HepG2 (cell line): ENCODE data around the gene CFAP221. TPM values are rescaled to one million over a fixed set of nuclear protein-coding genes. Genes with fewer than 3 reads are reported as not detected.

ENCODE experiments used
- ATF1 ChIP-seq: IDR thresholded peaks from 2 replicates; pipeline ENCODE4 v1.6.1; 2016; ENCODE audit warnings: mild to moderate bottlenecking, control low read depth
- BRF2 ChIP-seq: sonication (generic); formaldehyde crosslinking; IDR thresholded peaks from 2 replicates; pipeline ENCODE4 v1.8.1; 2022; ENCODE audit warnings: mild to moderate bottlenecking, missing genetic modification reagents
- CBX2 ChIP-seq, 2 experiments: fragments of 200-600 bp in 1 of 2; sonication (generic); formaldehyde crosslinking in 1 of 2; IDR thresholded peaks; 2 replicates each; pipeline versions ENCODE4 v1.7.0 to v1.8.1; 2018 to 2022; ENCODE audit warnings: low read depth in 2 of 2, low read length in 1 of 2, mild to moderate bottlenecking in 1 of 2, missing genetic modification reagents in 1 of 2
- FOSL1 ChIP-seq: sonication (generic); formaldehyde crosslinking; IDR thresholded peaks from 2 replicates; pipeline ENCODE4 v1.9.0; 2021; ENCODE audit warnings: missing genetic modification reagents, borderline replicate concordance
- GABPB1 ChIP-seq: IDR thresholded peaks from 2 replicates; pipeline ENCODE4 v1.6.1; 2016; ENCODE audit warnings: mild to moderate bottlenecking, missing genetic modification reagents, moderate library complexity, missing compliant biosample characterization
- GTF3A ChIP-seq: sonication (generic); formaldehyde crosslinking; conservative IDR thresholded peaks from 2 replicates; pipeline ENCODE4 v1.4.0; 2020; ENCODE audit warnings: mild to moderate bottlenecking, missing genetic modification reagents
- GZF1 ChIP-seq: sonication (generic); formaldehyde crosslinking; IDR thresholded peaks from 2 replicates; pipeline ENCODE4 v1.5.1; 2020; ENCODE audit warnings: mild to moderate bottlenecking, missing genetic modification reagents
- HCFC1 ChIP-seq: fragments of 150-350 bp; IDR thresholded peaks from 2 replicates; pipeline ENCODE4 v1.6.1; 2014; ENCODE audit warnings: low read depth, low read length
- KAT7 ChIP-seq: IDR thresholded peaks from 2 replicates; pipeline ENCODE4 v1.6.1; 2018; ENCODE audit warnings: borderline replicate concordance, missing compliant biosample characterization
- KLF16 ChIP-seq, 2 experiments: sonication (generic) in 1 of 2; formaldehyde crosslinking in 1 of 2; IDR thresholded peaks; 2 replicates each; pipeline versions ENCODE4 v1.6.1 to v1.8.0; 2016 to 2023; ENCODE audit warnings: missing genetic modification reagents in 2 of 2, missing compliant biosample characterization in 1 of 2
- MAFF ChIP-seq: IDR thresholded peaks from 2 replicates; pipeline ENCODE4 v1.6.1; 2011; ENCODE audit warnings: low read depth, low read length, improper control_type of control experiment
- PREB ChIP-seq: sonication (generic); formaldehyde crosslinking; IDR thresholded peaks from 2 replicates; pipeline ENCODE4 v1.4.0; 2020; ENCODE audit warnings: missing genetic modification reagents
- RELA ChIP-seq: sonication (generic); formaldehyde crosslinking; IDR thresholded peaks from 2 replicates; pipeline ENCODE4 v1.4.0; 2020; ENCODE audit warnings: missing genetic modification reagents
- RFX5 ChIP-seq: IDR thresholded peaks from 2 replicates; pipeline ENCODE4 v1.6.1; 2011; ENCODE audit warnings: low read depth, low read length, improper control_type of control experiment
- SRSF1 ChIP-seq: fragments of 200-400 bp; formaldehyde crosslinking; optimal IDR thresholded peaks from 2 replicates; pipeline ENCODE3; 2017; ENCODE audit warnings: mild to moderate bottlenecking, low read depth, low read length, moderate library complexity
- SYNCRIP ChIP-seq: fragments of 200-400 bp; formaldehyde crosslinking; IDR thresholded peaks from 2 replicates; pipeline ENCODE4 v1.6.1; 2018; ENCODE audit warnings: mild to moderate bottlenecking, low read depth, low read length; ENCODE audit not compliant: insufficient read depth
- ZBTB44 ChIP-seq: sonication (generic); formaldehyde crosslinking; IDR thresholded peaks from 2 replicates; pipeline ENCODE4 v1.4.0; 2020; ENCODE audit warnings: missing genetic modification reagents
- ZNF224 ChIP-seq: sonication (generic); formaldehyde crosslinking; IDR thresholded peaks from 2 replicates; pipeline ENCODE4 v1.5.0; 2020; ENCODE audit warnings: mild to moderate bottlenecking, missing genetic modification reagents
- ZNF225 ChIP-seq: sonication (generic); formaldehyde crosslinking; IDR thresholded peaks from 2 replicates; pipeline ENCODE4 v1.4.0; 2020; ENCODE audit warnings: mild to moderate bottlenecking, missing genetic modification reagents
- ZNF326 ChIP-seq: sonication (generic); formaldehyde crosslinking; IDR thresholded peaks from 2 replicates; pipeline ENCODE4 v1.4.0; 2020; ENCODE audit warnings: missing genetic modification reagents, borderline replicate concordance
- ZNF710 ChIP-seq: sonication (generic); formaldehyde crosslinking; IDR thresholded peaks from 2 replicates; pipeline ENCODE4 v1.5.0; 2020; ENCODE audit warnings: mild to moderate bottlenecking, missing genetic modification reagents, borderline replicate concordance
- ZNF773 ChIP-seq: sonication (generic); formaldehyde crosslinking; IDR thresholded peaks from 2 replicates; pipeline ENCODE4 v1.4.0; 2020; ENCODE audit warnings: missing genetic modification reagents, borderline replicate concordance
- ZNF83 ChIP-seq: sonication (generic); formaldehyde crosslinking; IDR thresholded peaks from 2 replicates; pipeline ENCODE4 v1.4.0; 2020; ENCODE audit warnings: missing genetic modification reagents, mild to moderate bottlenecking, borderline replicate concordance
- polyA plus RNA-seq, 8 experiments: library from polyadenylated mRNA; depleted of rRNA in 3 of 8; stranded (reverse) in 7 of 8; unstranded in 1 of 8; fragments of >200 nt; fragmentation: Illumina TruSeq in 4 of 8; extraction: Trizol in 4 of 8; gene quantifications; 2 replicates each; pipeline versions ENCODE4 v1.2.1 to v1.2.3, GENCODE V29; 2011 to 2016; ENCODE audit warnings: low read depth in 4 of 8, missing spikeins in 1 of 8, mixed read lengths in 1 of 8; ENCODE audit not compliant: insufficient read depth in 1 of 8
- total RNA-seq, 5 experiments: library from RNA; depleted of rRNA; stranded (reverse); fragments of >200 nt; fragmentation: Illumina TruSeq; extraction: Trizol; gene quantifications; 2 replicates each; pipeline ENCODE4 v1.2.3, GENCODE V29; 2016; ENCODE audit warnings: low read depth in 1 of 5

Gene CFAP221
- total and polyA plus RNA-seq, 2 of the 13 experiments (the other 11 are each of a cell fraction or from before 2014, with no cell fraction given) = not detected

GRCh38 chr2:119702918-119703401 lies 158.7 kb downstream of the CFAP221 start (continued):
- TF ChIP-seq GABPB1 (CRISPR knock-in tag) (peak; percentile 60), GZF1 (CRISPR knock-in tag) (no peak), ZNF225 (CRISPR knock-in tag) (peak; percentile 34; the same call in 1 of the 2 replicates), ATF1 (CRISPR knock-in tag) (no peak), RELA (CRISPR knock-in tag) (no peak), ZNF773 (CRISPR knock-in tag) (no peak), ZBTB44 (CRISPR knock-in tag) (no peak; the same call in 1 of the 2 replicates), ZNF710 (CRISPR knock-in tag) (no peak), ZNF326 (no peak), MAFF (no peak), ZNF224 (CRISPR knock-in tag) (no peak), CBX2 (IDR thresholded peaks at IDR 0.05; ENCODE audit: low read depth, low read length) (no peak), CBX2 (CRISPR knock-in tag; IDR thresholded peaks at IDR 0.05; ENCODE audit: low read depth) (no peak), PREB (CRISPR knock-in tag) (no peak), SYNCRIP (no peak), RFX5 (no peak), GTF3A (0 out of 2 replicates have a peak, but pooled peaks have one; percentile 33), KLF16 (CRISPR knock-in tag; IDR thresholded peaks at IDR 0.05) (peak in 1 of 2 experiments; percentile 85; a peak in 2 of 4 replicates), SRSF1 (no peak), KAT7 (CRISPR knock-in tag) (peak; percentile 73; the same call in 1 of the 2 replicates), BRF2 (CRISPR knock-in tag) (0 out of 2 replicates have a peak, but pooled peaks have one; percentile 22), ZNF83 (CRISPR knock-in tag) (no peak), HCFC1 (no peak), FOSL1 (CRISPR knock-in tag) (no peak)
